GM10847 (cell line): ENCODE measurements around the gene CD276.

Experiments used
- POLR2A ChIP-seq: IDR thresholded peaks from 2 replicates; pipeline ENCODE4 v1.6.1; 2011; ENCODE audit not compliant: insufficient read length; ENCODE audit errors: extremely low read depth

The CD276 gene

GRCh38 chr15:73683777-73684580, at the start of gene CD276:
TSS of gene CD276 (plus strand) at chr15:73684383. CDS start at chr15:73699640, 15,257 bp downstream.
- TF ChIP-seq POLR2A = no peak

- no peak for TF ChIP-seq POLR2A
Observed at GRCh38 chr15:73637527-73637926, 46.7 kb upstream of the CD276 start.

GRCh38 chr15:73647259-73648013, 36.7 kb upstream of the CD276 start:
- no peak for TF ChIP-seq POLR2A

- no peak for TF ChIP-seq POLR2A
Observed at GRCh38 chr15:73648014-73648295, 36.2 kb upstream of the CD276 start.

GRCh38 chr15:73650416-73651126, 33.6 kb upstream of the CD276 start:
- TF ChIP-seq POLR2A = no peak

GRCh38 chr15:73654659-73655058, 29.5 kb upstream of the CD276 start:
- TF ChIP-seq POLR2A = no peak

- TF ChIP-seq POLR2A = no peak
Observed at GRCh38 chr15:73655724-73656123, 28.5 kb upstream of the CD276 start.

GRCh38 chr15:73658645-73659044, 25.5 kb upstream of the CD276 start:
- TF ChIP-seq POLR2A = no peak

- no peak for TF ChIP-seq POLR2A
Observed at GRCh38 chr15:73660455-73660854, 23.7 kb upstream of the CD276 start.

GRCh38 chr15:73674587-73674986, 9.6 kb upstream of the CD276 start:
- TF ChIP-seq POLR2A = no peak

- TF ChIP-seq POLR2A = no peak
Observed at GRCh38 chr15:73677146-73677607, 7.0 kb upstream of the CD276 start.

GRCh38 chr15:73677733-73678132, 6.5 kb upstream of the CD276 start:
- no peak for TF ChIP-seq POLR2A

GRCh38 chr15:73678498-73678897, 5.7 kb upstream of the CD276 start:
- no peak for TF ChIP-seq POLR2A

GRCh38 chr15:73679180-73679579, 5.0 kb upstream of the CD276 start:
- no peak for TF ChIP-seq POLR2A

- no peak for TF ChIP-seq POLR2A
Observed at GRCh38 chr15:73679964-73680363, 4.2 kb upstream of the CD276 start.

- TF ChIP-seq POLR2A = no peak
Observed at GRCh38 chr15:73680549-73680948, 3.6 kb upstream of the CD276 start.
